ENCODE measurements around the gene ARHGDIB.

Gene ARHGDIB

DNA sequence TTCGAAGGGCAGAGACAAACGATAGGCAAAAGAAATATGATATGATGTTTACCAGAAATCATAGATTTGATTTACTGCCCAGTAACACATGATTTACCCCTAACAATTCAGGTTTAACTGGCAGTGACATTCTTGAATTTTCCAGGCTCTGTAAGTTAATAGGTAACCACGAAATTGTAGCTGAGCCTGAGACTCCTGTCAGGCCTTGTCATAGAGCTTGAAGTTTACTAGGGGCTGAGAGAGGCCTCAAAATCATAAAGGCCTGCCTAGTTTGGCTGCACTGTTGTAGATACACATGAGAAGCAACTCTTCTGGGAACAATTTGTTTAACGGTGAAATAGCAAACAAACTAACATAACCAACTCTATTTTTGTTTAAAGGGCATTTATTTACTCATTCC, 26.4 kb downstream of the ARHGDIB start:
- DNase-seq (ENCODE audit: low read depth in 1 of 2, low spot score in 1 of 2): no peak
- H3K27ac ChIP-seq (replicated peaks): no peak overlapping the region
- H3K4me3 ChIP-seq (replicated peaks; ENCODE audit: insufficient read depth, low read length): no peak overlapping the region
- TF ChIP-seq, protein P1, sequence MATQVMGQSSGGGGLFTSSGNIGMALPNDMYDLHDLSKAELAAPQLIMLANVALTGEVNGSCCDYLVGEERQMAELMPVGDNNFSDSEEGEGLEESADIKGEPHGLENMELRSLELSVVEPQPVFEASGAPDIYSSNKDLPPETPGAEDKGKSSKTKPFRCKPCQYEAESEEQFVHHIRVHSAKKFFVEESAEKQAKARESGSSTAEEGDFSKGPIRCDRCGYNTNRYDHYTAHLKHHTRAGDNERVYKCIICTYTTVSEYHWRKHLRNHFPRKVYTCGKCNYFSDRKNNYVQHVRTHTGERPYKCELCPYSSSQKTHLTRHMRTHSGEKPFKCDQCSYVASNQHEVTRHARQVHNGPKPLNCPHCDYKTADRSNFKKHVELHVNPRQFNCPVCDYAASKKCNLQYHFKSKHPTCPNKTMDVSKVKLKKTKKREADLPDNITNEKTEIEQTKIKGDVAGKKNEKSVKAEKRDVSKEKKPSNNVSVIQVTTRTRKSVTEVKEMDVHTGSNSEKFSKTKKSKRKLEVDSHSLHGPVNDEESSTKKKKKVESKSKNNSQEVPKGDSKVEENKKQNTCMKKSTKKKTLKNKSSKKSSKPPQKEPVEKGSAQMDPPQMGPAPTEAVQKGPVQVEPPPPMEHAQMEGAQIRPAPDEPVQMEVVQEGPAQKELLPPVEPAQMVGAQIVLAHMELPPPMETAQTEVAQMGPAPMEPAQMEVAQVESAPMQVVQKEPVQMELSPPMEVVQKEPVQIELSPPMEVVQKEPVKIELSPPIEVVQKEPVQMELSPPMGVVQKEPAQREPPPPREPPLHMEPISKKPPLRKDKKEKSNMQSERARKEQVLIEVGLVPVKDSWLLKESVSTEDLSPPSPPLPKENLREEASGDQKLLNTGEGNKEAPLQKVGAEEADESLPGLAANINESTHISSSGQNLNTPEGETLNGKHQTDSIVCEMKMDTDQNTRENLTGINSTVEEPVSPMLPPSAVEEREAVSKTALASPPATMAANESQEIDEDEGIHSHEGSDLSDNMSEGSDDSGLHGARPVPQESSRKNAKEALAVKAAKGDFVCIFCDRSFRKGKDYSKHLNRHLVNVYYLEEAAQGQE (IDR thresholded peaks at IDR 0.05; ENCODE audit: insufficient replicate concordance, low read depth): no peak
- no peak for TF ChIP-seq POLR2AphosphoS5 (IDR thresholded peaks at IDR 0.05; ENCODE audit: low read depth)
- TF ChIP-seq SPI1 (IDR thresholded peaks at IDR 0.05; ENCODE audit: borderline replicate concordance, low read depth): no peak
- no peak for TF ChIP-seq CTCF (IDR thresholded peaks at IDR 0.05; ENCODE audit: insufficient read depth, low read length)
- TF ChIP-seq GABPA (IDR thresholded peaks at IDR 0.05; ENCODE audit: low read depth): no peak
- no peaks in the 10 kb centered on the region for H3K27me3 ChIP-seq (ENCODE audit: insufficient read depth, poor library complexity, severe bottlenecking)

- Histone ChIP-seq H3K27ac (replicated peaks) (no peak overlapping the region), H3K27me3 (ENCODE audit: insufficient read depth, poor library complexity, severe bottlenecking) (no peaks in the 10 kb centered on the region), H3K4me3 (replicated peaks; ENCODE audit: insufficient read depth, low read length) (no peak overlapping the region)
- no peak for DNase-seq (ENCODE audit: low read depth in 1 of 2, low spot score in 1 of 2)
- TF ChIP-seq GABPA (IDR thresholded peaks at IDR 0.05; ENCODE audit: low read depth) (no peak), SPI1 (IDR thresholded peaks at IDR 0.05; ENCODE audit: borderline replicate concordance, low read depth) (no peak), POLR2AphosphoS5 (IDR thresholded peaks at IDR 0.05; ENCODE audit: low read depth) (no peak)
- TF ChIP-seq, protein P1 (IDR thresholded peaks at IDR 0.05; ENCODE audit: insufficient replicate concordance, low read depth): no peak
These were observed 26.9 kb downstream of the ARHGDIB start for GRCh38 chr12:14934511-14934910.

GRCh38 chr12:14931791-14932560, 29.4 kb downstream of the ARHGDIB start:
- no peak for DNase-seq (ENCODE audit: low read depth in 1 of 2, low spot score in 1 of 2)
- TF ChIP-seq CTCF (IDR thresholded peaks at IDR 0.05; ENCODE audit: insufficient read depth, low read length): no peak
- TF ChIP-seq POLR2AphosphoS5 (IDR thresholded peaks at IDR 0.05; ENCODE audit: low read depth): no peak
- Histone ChIP-seq H3K27ac (replicated peaks) (no peak overlapping the region), H3K4me3 (replicated peaks; ENCODE audit: insufficient read depth, low read length) (no peak overlapping the region), H3K27me3 (ENCODE audit: insufficient read depth, poor library complexity, severe bottlenecking) (no peaks in the 10 kb centered on the region)

DNA sequence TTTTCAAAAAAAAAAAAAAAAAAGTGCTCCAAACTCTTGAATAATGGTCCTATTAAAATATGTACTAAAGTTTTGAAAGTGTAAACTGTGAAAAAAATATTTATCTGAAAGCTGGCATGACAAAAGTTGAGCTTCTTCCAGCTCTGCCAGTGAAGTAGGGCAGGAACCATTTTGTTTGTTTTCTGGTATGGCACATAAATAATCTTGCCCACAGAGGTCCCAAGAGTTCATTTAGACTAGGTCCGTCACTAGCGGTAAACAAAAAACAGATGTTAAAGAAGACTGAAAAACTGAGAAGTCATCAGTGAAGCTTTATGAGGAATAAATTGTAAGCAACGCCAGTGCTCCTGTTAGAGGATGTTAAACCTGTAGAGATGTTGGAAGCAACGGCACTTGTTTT, 30.0 kb downstream of the ARHGDIB start:
- no peak for DNase-seq (ENCODE audit: low read depth in 1 of 2, low spot score in 1 of 2)
- H3K27ac ChIP-seq (replicated peaks): no peak overlapping the region
- TF ChIP-seq POLR2AphosphoS5 (IDR thresholded peaks at IDR 0.05; ENCODE audit: low read depth): no peak
- TF ChIP-seq CTCF (IDR thresholded peaks at IDR 0.05; ENCODE audit: insufficient read depth, low read length): no peak
- no peak for TF ChIP-seq GABPA (IDR thresholded peaks at IDR 0.05; ENCODE audit: low read depth)
- TF ChIP-seq SPI1 (IDR thresholded peaks at IDR 0.05; ENCODE audit: borderline replicate concordance, low read depth): no peak
- TF ChIP-seq, protein P1 (IDR thresholded peaks at IDR 0.05; ENCODE audit: insufficient replicate concordance, low read depth): no peak
- H3K27me3 ChIP-seq (ENCODE audit: insufficient read depth, poor library complexity, severe bottlenecking): no peaks in the 10 kb centered on the region
- no peak overlapping the region for H3K4me3 ChIP-seq (replicated peaks; ENCODE audit: insufficient read depth, low read length)
